Astrocyte (in vitro differentiated cells and primary cell): Measurements from ENCODE around the gene CNIH3.

Experiments used
- EZH2 ChIP-seq: IDR thresholded peaks from 2 replicates; pipeline ENCODE4 v1.6.1; 2012; ENCODE audit warnings: mild to moderate bottlenecking, low read length, inconsistent platforms; ENCODE audit not compliant: insufficient read depth
- TF ChIP-seq, protein P1 (sequence below): IDR thresholded peaks from 2 replicates; pipeline ENCODE4 v1.5.1; 2011; ENCODE audit warnings: low read depth, mild to moderate bottlenecking, inconsistent platforms, low read length, moderate library complexity; ENCODE audit not compliant: insufficient read depth

DNA sequence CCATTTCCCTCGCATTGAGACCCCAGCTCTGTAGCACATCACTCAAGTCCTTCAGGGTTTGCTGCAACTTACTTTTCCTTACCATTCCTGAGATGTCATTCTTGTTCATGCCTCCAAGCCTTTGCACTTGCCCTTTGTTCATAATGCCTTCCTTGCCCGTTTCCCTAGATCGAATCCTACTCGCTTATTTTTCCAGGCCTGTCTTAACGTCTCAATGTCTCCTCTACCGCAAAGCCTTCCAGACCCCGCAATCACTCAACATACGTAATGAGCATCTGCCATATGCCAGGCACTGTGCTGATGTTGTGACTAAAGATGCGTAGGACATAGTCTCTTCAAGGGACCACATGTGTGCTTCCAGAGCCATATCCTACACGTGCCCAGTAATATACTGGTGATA is 31.1 kb upstream of the CNIH3 start:
- TF ChIP-seq, protein P1, sequence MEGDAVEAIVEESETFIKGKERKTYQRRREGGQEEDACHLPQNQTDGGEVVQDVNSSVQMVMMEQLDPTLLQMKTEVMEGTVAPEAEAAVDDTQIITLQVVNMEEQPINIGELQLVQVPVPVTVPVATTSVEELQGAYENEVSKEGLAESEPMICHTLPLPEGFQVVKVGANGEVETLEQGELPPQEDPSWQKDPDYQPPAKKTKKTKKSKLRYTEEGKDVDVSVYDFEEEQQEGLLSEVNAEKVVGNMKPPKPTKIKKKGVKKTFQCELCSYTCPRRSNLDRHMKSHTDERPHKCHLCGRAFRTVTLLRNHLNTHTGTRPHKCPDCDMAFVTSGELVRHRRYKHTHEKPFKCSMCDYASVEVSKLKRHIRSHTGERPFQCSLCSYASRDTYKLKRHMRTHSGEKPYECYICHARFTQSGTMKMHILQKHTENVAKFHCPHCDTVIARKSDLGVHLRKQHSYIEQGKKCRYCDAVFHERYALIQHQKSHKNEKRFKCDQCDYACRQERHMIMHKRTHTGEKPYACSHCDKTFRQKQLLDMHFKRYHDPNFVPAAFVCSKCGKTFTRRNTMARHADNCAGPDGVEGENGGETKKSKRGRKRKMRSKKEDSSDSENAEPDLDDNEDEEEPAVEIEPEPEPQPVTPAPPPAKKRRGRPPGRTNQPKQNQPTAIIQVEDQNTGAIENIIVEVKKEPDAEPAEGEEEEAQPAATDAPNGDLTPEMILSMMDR = no peak
- TF ChIP-seq EZH2 = no peak
